Neural cell (in vitro differentiated cells): ENCODE data around the gene FIBCD1.

ENCODE experiments used
- EZH2 ChIP-seq: fragments of 200-600, 300-800 bp; shearing (Covaris generic), sonication (generic); IDR thresholded peaks from 2 replicates; pipeline ENCODE4 v1.6.1; 2014; ENCODE audit warnings: antibody characterized with exemption, low read length, borderline replicate concordance, mild to moderate bottlenecking; ENCODE audit not compliant: insufficient read depth, poor library complexity, severe bottlenecking
- TF ChIP-seq, protein P1 (sequence below): fragments of 450-650 bp; IDR thresholded peaks from 2 replicates; pipeline ENCODE4 v1.5.1; 2014; ENCODE audit warnings: antibody characterized with exemption, mild to moderate bottlenecking, moderate library complexity; ENCODE audit not compliant: poor library complexity, severe bottlenecking

DNA sequence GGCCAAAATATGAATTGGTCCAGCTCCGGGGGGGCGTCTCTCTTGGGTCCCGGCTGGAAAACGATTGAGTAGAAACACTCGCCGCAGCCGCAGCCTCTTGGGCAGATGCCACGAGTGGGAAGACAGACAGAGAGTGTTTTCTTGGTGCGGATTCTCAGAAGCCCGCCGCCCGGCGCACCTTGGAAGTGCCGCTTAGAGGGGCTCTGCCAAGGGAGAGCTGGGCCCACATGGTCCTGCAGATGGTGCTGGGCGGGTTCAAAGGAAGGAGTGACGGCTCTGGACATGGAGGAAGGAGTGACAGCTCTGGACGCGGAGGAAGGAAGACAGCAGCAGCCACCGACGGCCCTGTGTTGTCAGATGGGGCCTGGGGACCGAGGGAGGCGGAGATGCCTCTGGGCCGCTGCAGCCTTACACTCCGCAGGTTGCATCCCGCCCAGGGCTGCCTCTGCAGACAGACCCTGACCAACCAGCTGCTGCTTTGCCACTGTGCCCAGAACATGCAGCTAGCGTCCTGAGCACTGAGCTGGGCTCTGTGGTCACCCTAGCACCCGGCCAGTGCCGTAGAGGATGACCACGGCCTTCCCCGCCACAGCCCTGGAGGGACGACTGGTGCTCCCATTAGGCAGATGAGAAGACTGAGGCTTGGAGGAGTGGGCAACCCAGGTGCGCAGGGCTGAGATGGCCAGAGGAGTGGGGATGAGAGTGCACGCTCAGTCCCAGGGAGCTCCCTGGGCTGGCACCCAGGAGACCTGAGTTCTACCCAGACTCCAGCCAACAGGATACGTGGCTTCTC lies 21.7 kb downstream of the FIBCD1 start:
- no peak for TF ChIP-seq EZH2
- TF ChIP-seq, protein P1, sequence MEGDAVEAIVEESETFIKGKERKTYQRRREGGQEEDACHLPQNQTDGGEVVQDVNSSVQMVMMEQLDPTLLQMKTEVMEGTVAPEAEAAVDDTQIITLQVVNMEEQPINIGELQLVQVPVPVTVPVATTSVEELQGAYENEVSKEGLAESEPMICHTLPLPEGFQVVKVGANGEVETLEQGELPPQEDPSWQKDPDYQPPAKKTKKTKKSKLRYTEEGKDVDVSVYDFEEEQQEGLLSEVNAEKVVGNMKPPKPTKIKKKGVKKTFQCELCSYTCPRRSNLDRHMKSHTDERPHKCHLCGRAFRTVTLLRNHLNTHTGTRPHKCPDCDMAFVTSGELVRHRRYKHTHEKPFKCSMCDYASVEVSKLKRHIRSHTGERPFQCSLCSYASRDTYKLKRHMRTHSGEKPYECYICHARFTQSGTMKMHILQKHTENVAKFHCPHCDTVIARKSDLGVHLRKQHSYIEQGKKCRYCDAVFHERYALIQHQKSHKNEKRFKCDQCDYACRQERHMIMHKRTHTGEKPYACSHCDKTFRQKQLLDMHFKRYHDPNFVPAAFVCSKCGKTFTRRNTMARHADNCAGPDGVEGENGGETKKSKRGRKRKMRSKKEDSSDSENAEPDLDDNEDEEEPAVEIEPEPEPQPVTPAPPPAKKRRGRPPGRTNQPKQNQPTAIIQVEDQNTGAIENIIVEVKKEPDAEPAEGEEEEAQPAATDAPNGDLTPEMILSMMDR: no peak
